Panc1 (cell line): ENCODE results near the gene ZNF792. TPM values are rescaled to one million over a fixed set of nuclear protein-coding genes. Genes with fewer than 3 reads are reported as not detected.
A peak's percentile ranks its signal among the peaks of the same experiment; 100 is the strongest.

ENCODE experiments used
- ATAC-seq: fragments of 200-7000 bp; cut with Tn5 transposase; 2 replicates; pipeline ENCODE4 v1.9.1; 2020; ENCODE audit warnings: mild to moderate bottlenecking, moderate library complexity
- Bru-seq: library from RNA; stranded (reverse); fragments of 400-500 nt; gene quantifications from one replicate; lab custom pipeline; 2021; lab: Mats Ljungman, UMichigan
- BruChase-seq, 2 experiments: library from RNA; stranded (reverse); fragments of 400-500 nt; gene quantifications; one replicate each; lab custom pipeline; 2021; lab: Mats Ljungman, UMichigan
- BruUV-seq: library from RNA; stranded (reverse); fragments of 400-500 nt; replicated peaks from 2 replicates; lab custom pipeline; 2021; lab: Mats Ljungman, UMichigan
- CTCF ChIA-PET: fragments of 300-600 bp; sonication (Branson Sonifier 250); formaldehyde crosslinking; loops from one replicate; lab custom pipeline; 2022; ENCODE audit warnings: antibody characterized with exemption; lab: Charles Lee
- POLR2A ChIA-PET: fragments of 300-600 bp; sonication (Branson Sonifier 250); formaldehyde crosslinking; loops from one replicate; lab custom pipeline; 2022; ENCODE audit warnings: antibody characterized with exemption; lab: Charles Lee
- DNase-seq: peaks from one replicate; pipeline ENCODE4 v3.0.0-alpha.2; 2010; ENCODE audit warnings: low read depth, low spot score
- H3K27ac ChIP-seq: 2 replicates; pipeline ENCODE4 v1.5.1; 2011; ENCODE audit warnings: mild to moderate bottlenecking, low read length, inconsistent platforms
- H3K27me3 ChIP-seq: fragments of 200-500 bp; sonication (Bioruptor generic); 2 replicates; pipeline ENCODE4 v1.6.0; 2014; ENCODE audit warnings: low read length, inconsistent platforms; ENCODE audit not compliant: control insufficient read depth, insufficient read depth
- H3K36me3 ChIP-seq: fragments of 200-500 bp; sonication (Bioruptor generic); 2 replicates; pipeline ENCODE4 v1.5.1; 2014; ENCODE audit warnings: inconsistent platforms, mild to moderate bottlenecking, low read length, moderate library complexity; ENCODE audit not compliant: control insufficient read depth, insufficient read depth
- H3K4me1 ChIP-seq: 2 replicates; pipeline ENCODE4 v1.5.1; 2011; ENCODE audit warnings: inconsistent platforms, mild to moderate bottlenecking, low read length, moderate library complexity; ENCODE audit not compliant: control insufficient read depth, insufficient read depth
- H3K4me3 ChIP-seq, 2 experiments: 2 replicates each; pipeline ENCODE4 v1.5.1; 2011 to 2012; ENCODE audit warnings: low read depth in 2 of 2, low read length in 2 of 2, mild to moderate bottlenecking in 2 of 2, inconsistent platforms in 1 of 2, moderate library complexity in 1 of 2
- H3K9me3 ChIP-seq: fragments of 200-500 bp; sonication (Bioruptor generic); 2 replicates; pipeline ENCODE4 v1.5.1; 2014; ENCODE audit warnings: low read depth, mild to moderate bottlenecking, inconsistent platforms, low read length, moderate library complexity; ENCODE audit not compliant: control insufficient read depth, insufficient read depth
- POLR2AphosphoS5 ChIP-seq: IDR thresholded peaks from 2 replicates; pipeline ENCODE4 v1.6.1; 2012; ENCODE audit warnings: mild to moderate bottlenecking, low read depth, low read length, moderate library complexity
- SIN3A ChIP-seq: IDR thresholded peaks from 2 replicates; pipeline ENCODE4 v1.6.1; 2012; ENCODE audit warnings: low read depth, mild to moderate bottlenecking, low read length, moderate library complexity, borderline replicate concordance; ENCODE audit not compliant: insufficient read depth
- TCF7L2 ChIP-seq: IDR thresholded peaks from 2 replicates; pipeline ENCODE4 v1.6.1; 2011; ENCODE audit warnings: mild to moderate bottlenecking, low read depth, low read length, inconsistent platforms
- in situ Hi-C: cut with HindIII; loops from 2 replicates; pipeline ENCODE4 v1.10.0; 2016; ENCODE audit warnings: low sequenced_read_pairs, low pct_unique_long_range_greater_than_20kb
- intact Hi-C: fragments of 100-400 bp; cut with micrococcal nuclease; formaldehyde crosslinking; loops from one replicate; pipeline ENCODE4 v1.10.0; 2022; ENCODE audit not compliant: unreplicated experiment
- long read RNA-seq: library from polyadenylated mRNA; unstranded; transcript quantifications from one replicate; pipeline ENCODE4 v2.0.0, GENCODE V29; 2021; ENCODE audit not compliant: unreplicated experiment
- polyA plus RNA-seq: library from polyadenylated mRNA; unstranded; fragments of >200 nt; gene quantifications from one replicate; pipeline ENCODE4 v1.2.1, GENCODE V29; 2012; ENCODE audit warnings: missing spikeins; ENCODE audit not compliant: insufficient read length
- total RNA-seq: library from RNA; stranded (reverse); gene quantifications from one replicate; pipeline ENCODE4 v1.2.1, GENCODE V29; 2021; ENCODE audit not compliant: unreplicated experiment
- TF ChIP-seq, protein P1 (sequence below), 2 experiments: IDR thresholded peaks; 2 replicates each; pipeline ENCODE4 v1.6.1; 2011 to 2012; ENCODE audit warnings: low read depth in 2 of 2, control low read depth in 1 of 2, low read length in 1 of 2, mild to moderate bottlenecking in 1 of 2, moderate library complexity in 1 of 2; ENCODE audit not compliant: insufficient read depth in 1 of 2
- TF ChIP-seq, protein P2 (sequence below): fragments of 450-650 bp; IDR thresholded peaks from 2 replicates; pipeline ENCODE4 v1.5.1; 2017; ENCODE audit warnings: mild to moderate bottlenecking

The ZNF792 gene
- total RNA-seq (1.8 TPM), Bru-seq, nascent RNA (percentile 42 among the genes with signal in this experiment), BruChase-seq, experiment 1, labeled RNA remaining after a 2-hour chase (percentile 54 among the genes with signal in this experiment), BruChase-seq, experiment 2, labeled RNA remaining after a 6-hour chase (percentile 39 among the genes with signal in this experiment)
- polyA plus RNA-seq: 1.2 TPM
- long read RNA-seq, partial matches to known transcripts: 0 of 1 reads
- long read RNA-seq, other reads (novel, unspliced or antisense): 0 of 1 reads

DNA sequence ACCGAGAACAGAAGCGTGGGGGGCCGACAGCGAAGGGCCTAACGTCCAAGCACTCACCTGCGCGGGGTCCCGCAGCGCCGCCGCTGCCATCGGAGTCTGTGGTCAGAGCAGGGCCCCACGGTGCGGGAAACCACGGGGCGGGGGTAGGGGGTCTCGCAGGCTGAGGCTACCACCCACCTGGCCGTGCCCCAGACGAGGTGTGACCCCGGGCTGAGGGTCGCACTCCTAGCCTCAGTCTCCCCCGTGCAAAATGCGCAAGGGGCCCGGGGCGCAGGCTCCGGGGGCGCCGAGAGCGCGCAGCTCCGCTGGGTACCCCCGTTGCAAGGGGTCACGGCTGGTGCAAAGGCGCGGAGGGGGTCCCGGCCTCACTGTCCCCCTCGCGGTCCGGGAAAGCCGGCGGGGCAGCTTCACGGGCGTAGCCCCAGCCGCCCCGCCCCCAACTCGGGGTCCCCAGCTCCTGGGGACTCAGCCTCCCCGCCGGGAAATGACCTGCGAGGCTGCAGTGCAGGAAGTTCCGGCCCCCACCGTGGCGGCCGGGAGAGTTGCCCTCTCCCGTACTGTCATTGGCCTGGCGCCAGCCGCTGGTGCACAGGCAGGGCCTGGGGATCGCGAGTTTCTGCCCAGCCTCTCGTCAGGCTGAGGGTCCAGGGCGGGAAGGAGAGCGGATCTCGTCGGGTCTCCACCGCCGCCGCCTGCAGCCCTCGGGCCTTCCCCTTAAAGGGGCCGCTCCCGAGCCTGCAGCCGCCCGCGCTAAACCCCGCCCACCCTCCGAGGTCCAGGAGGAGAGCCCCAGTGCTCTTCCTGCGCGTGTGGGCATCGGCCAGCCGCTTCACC is at the start of gene ZNF792:
Gene ZNF792 (minus strand): TSS at position 657 of the 834 bp plus-strand sequence. CDS start 567 bp downstream, at position 90.
- in situ Hi-C loops (no loop called here), intact Hi-C loops (no loop called here)
- Histone ChIP-seq H3K27me3 (no peaks in the 10 kb centered on the region), H3K9me3 (peaks cover 19% of the 10 kb centered on the region), H3K4me3 (peak within 1 kb of the TSS; percentile 64 to 73), H3K27ac (peak within 1 kb of the TSS; percentile 41), H3K4me1 (0 out of 2 replicates have a peak, but pooled peaks cover 10% of the 10 kb centered on the region), H3K36me3 (no peaks in the 10 kb centered on the region)
- TF ChIP-seq POLR2AphosphoS5 (no peak), TCF7L2 (no peak), SIN3A (no peak)
- TF ChIP-seq, protein P1, sequence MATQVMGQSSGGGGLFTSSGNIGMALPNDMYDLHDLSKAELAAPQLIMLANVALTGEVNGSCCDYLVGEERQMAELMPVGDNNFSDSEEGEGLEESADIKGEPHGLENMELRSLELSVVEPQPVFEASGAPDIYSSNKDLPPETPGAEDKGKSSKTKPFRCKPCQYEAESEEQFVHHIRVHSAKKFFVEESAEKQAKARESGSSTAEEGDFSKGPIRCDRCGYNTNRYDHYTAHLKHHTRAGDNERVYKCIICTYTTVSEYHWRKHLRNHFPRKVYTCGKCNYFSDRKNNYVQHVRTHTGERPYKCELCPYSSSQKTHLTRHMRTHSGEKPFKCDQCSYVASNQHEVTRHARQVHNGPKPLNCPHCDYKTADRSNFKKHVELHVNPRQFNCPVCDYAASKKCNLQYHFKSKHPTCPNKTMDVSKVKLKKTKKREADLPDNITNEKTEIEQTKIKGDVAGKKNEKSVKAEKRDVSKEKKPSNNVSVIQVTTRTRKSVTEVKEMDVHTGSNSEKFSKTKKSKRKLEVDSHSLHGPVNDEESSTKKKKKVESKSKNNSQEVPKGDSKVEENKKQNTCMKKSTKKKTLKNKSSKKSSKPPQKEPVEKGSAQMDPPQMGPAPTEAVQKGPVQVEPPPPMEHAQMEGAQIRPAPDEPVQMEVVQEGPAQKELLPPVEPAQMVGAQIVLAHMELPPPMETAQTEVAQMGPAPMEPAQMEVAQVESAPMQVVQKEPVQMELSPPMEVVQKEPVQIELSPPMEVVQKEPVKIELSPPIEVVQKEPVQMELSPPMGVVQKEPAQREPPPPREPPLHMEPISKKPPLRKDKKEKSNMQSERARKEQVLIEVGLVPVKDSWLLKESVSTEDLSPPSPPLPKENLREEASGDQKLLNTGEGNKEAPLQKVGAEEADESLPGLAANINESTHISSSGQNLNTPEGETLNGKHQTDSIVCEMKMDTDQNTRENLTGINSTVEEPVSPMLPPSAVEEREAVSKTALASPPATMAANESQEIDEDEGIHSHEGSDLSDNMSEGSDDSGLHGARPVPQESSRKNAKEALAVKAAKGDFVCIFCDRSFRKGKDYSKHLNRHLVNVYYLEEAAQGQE (IDR thresholded peaks at IDR 0.05; ENCODE audit: insufficient read depth in 1 of 2, low read depth in 2 of 2, low read length in 1 of 2): no peak
- DNase-seq: no peak
- peak; percentile 90 for ATAC-seq
- POLR2A ChIA-PET: no interaction called here
- BruUV-seq: no TSS peak
- CTCF ChIA-PET: interaction anchor here (0.7 kb wide), 1 partner anchor 63 kb away, joined by 4 read pairs; no protein-coding TSS in a partner anchor

DNA sequence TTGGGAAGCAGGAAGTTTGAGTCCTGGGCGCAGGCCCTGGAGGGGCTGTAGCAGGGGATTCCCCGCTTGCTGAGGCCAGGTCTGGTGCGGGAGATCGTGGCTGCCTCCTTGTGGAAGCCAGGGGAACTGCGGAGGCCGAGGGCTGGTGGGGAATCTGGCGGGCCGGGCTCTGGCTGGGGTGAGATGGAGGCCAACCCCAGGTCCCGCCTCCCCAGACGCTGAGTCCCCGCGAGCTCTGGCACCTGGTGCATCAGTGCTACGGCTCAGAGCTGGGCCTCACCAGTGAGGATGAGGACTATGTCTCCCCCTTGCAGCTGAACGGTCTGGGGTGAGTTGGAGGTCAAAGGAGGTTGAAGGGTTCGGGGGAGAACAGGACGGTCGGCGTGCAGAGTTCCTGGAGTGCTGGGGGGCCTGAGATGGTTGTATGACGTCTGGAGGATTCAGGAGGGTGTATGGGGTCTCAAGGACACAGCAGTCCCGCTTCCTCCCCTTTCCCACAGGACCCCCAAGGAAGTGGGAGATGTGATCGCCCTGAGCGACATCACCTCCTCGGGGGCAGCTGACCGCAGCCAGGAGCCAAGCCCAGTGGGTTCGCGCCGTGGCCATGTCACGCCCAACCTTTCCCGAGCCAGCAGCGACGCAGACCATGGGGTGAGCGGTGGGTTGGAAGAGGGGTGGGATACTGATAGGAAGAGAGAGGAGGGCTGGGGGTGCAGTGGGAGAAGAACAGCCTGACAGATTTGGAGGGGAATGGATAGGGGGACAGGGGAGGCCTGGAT is 49.2 kb upstream of the ZNF792 start:
- Histone ChIP-seq H3K36me3 (no peaks in the 10 kb centered on the region), H3K27ac (no peak overlapping the region), H3K9me3 (no peaks in the 10 kb centered on the region), H3K4me1 (no peaks in the 10 kb centered on the region), H3K4me3 (no peak overlapping the region), H3K27me3 (no peaks in the 10 kb centered on the region)
- peak; percentile 81 for ATAC-seq
- in situ Hi-C loops (no loop called here), intact Hi-C loops (loop anchor here (5.0 kb wide), 1 partner anchor 41 kb away; no protein-coding TSS in a partner anchor)
- DNase-seq: peak; percentile 32
- no peak for TF ChIP-seq POLR2AphosphoS5
- TF ChIP-seq, protein P2, sequence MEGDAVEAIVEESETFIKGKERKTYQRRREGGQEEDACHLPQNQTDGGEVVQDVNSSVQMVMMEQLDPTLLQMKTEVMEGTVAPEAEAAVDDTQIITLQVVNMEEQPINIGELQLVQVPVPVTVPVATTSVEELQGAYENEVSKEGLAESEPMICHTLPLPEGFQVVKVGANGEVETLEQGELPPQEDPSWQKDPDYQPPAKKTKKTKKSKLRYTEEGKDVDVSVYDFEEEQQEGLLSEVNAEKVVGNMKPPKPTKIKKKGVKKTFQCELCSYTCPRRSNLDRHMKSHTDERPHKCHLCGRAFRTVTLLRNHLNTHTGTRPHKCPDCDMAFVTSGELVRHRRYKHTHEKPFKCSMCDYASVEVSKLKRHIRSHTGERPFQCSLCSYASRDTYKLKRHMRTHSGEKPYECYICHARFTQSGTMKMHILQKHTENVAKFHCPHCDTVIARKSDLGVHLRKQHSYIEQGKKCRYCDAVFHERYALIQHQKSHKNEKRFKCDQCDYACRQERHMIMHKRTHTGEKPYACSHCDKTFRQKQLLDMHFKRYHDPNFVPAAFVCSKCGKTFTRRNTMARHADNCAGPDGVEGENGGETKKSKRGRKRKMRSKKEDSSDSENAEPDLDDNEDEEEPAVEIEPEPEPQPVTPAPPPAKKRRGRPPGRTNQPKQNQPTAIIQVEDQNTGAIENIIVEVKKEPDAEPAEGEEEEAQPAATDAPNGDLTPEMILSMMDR: peak; percentile 98
- ChIA-PET CTCF (no interaction called here), POLR2A (interaction anchor here (0.6 kb wide), 1 partner anchor 32 kb away, joined by 3 read pairs; no protein-coding TSS in a partner anchor)
- BruUV-seq: no TSS peak
